Muscle layer of colon (tissue), 2 donors: Measurements from ENCODE around the gene KLHDC7A.

Source experiments
- H3K27ac ChIP-seq: one replicate; pipeline ENCODE4 v1.7.0; 2013; ENCODE audit warnings: low read depth, mild to moderate bottlenecking, low read length, moderate library complexity
- H3K27me3 ChIP-seq, 2 donors: one replicate each; pipeline ENCODE4 v1.7.0; 2013; ENCODE audit warnings: low read length in 2 of 2, mild to moderate bottlenecking in 2 of 2; ENCODE audit not compliant: insufficient read depth in 2 of 2, control insufficient read depth in 1 of 2
- H3K36me3 ChIP-seq: one replicate; pipeline ENCODE4 v1.7.0; 2013; ENCODE audit warnings: mild to moderate bottlenecking, low read length; ENCODE audit not compliant: insufficient read depth
- H3K4me1 ChIP-seq: one replicate; pipeline ENCODE4 v1.7.0; 2013; ENCODE audit warnings: mild to moderate bottlenecking, low read length; ENCODE audit not compliant: insufficient read depth
- H3K4me3 ChIP-seq, 2 donors: one replicate each; pipeline ENCODE4 v1.7.0; 2013; ENCODE audit warnings: low read length in 2 of 2, low read depth in 1 of 2, mild to moderate bottlenecking in 1 of 2, moderate library complexity in 1 of 2
- H3K9ac ChIP-seq: one replicate; pipeline ENCODE4 v1.7.0; 2013; ENCODE audit warnings: low read length
- H3K9me3 ChIP-seq: one replicate; pipeline ENCODE4 v1.7.0; 2013; ENCODE audit warnings: mild to moderate bottlenecking, low read length
- donor health status: abdominal sarcoma.
- donor health status: Adenocarcinoma of cecum.

KLHDC7A gene

DNA sequence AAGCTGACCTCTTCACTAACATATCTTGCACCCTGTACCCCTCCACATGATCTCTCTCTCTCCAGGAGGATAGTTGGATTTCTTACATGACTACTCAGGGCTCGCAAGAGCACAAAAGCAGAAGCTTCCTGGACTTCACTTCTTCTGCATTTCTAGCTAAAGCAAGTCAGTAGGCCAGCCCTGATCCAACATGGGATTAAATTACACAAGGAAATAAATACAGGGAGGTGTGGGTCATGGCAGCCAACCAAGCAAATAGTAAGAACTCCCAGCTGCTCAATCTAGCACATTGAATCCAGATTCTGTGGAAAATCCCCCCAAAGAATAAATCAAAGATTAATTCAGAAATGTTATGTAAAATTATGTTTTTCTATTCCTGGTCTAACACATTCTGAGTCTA lies 33.3 kb downstream of the KLHDC7A start:
- no peak overlapping the region for H3K27ac ChIP-seq

GRCh38 chr1:18515120-18515667 lies 34.5 kb downstream of the KLHDC7A start:
- Histone ChIP-seq H3K9ac (no peak overlapping the region), H3K9me3 (no peaks in the 10 kb centered on the region), H3K27ac (no peak overlapping the region), H3K36me3 (no peaks in the 10 kb centered on the region), H3K4me1 (no peaks in the 10 kb centered on the region), H3K4me3 (no peak overlapping the region), H3K27me3 (no peaks in the 10 kb centered on the region)

More for the DNA sequence above, 33.3 kb downstream of the KLHDC7A start:
- H3K9ac ChIP-seq, result no peak overlapping the region
- no peak overlapping the region for H3K4me3 ChIP-seq
- H3K9me3 ChIP-seq, result no peaks in the 10 kb centered on the region
- H3K27me3 ChIP-seq, result no peaks in the 10 kb centered on the region
- no peaks in the 10 kb centered on the region for H3K36me3 ChIP-seq
- H3K4me1 ChIP-seq, result no peaks in the 10 kb centered on the region

- H3K27ac ChIP-seq, result no peak overlapping the region
- no peaks in the 10 kb centered on the region for H3K4me1 ChIP-seq
- no peaks in the 10 kb centered on the region for H3K9me3 ChIP-seq
- no peaks in the 10 kb centered on the region for H3K27me3 ChIP-seq
- H3K4me3 ChIP-seq, result no peak overlapping the region
- no peak overlapping the region for H3K9ac ChIP-seq
- no peaks in the 10 kb centered on the region for H3K36me3 ChIP-seq
Observed at GRCh38 chr1:18516473-18516872, 35.7 kb downstream of the KLHDC7A start.

DNA sequence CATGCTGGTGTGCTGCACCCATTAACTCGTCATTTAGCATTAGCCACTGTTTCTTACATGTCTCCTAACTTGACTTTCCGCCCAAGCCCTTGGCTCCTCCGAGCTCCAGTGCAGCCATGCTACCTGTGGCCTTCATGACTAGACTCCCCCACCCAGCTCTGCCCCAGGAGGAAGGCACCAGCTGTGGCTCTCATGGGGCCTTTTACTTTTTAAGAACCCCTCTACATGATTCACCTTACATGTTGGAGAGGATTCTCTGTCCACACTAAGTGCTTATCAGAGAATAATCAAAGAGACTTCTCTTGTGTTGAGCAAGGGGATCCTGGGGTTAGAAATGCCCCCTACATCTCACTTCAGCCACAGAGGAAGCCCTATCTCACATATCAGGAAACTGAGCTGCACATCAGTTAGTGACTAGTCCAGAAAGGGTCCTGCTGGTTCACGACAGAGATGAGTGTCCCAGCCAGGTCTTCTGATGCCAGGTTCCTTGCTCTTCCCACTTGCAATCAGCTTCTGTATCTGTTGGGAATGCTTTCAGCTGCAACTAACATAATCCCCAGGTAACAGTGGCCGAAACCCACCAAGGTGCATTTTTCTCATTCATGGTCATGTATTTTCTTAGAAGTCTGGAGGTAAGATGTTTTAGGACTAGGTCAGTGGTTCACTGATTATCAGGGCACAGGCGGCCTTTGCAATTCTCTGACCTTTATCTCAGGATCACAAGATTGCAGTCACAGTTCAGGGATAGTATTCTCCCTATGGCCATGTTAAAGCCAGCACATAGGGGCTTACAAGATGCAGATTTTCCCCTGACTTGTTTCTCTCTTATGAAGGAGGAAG lies 45.9 kb downstream of the KLHDC7A start:
- Histone ChIP-seq H3K9me3 (no peaks in the 10 kb centered on the region), H3K36me3 (no peaks in the 10 kb centered on the region), H3K27me3 (no peaks in the 10 kb centered on the region), H3K4me1 (no peaks in the 10 kb centered on the region), H3K27ac (no peak overlapping the region), H3K9ac (no peak overlapping the region), H3K4me3 (no peak overlapping the region)

- no peaks in the 10 kb centered on the region for H3K4me1 ChIP-seq
- no peaks in the 10 kb centered on the region for H3K27me3 ChIP-seq
- H3K4me3 ChIP-seq, result no peak overlapping the region
- no peaks in the 10 kb centered on the region for H3K36me3 ChIP-seq
- no peaks in the 10 kb centered on the region for H3K9me3 ChIP-seq
- H3K9ac ChIP-seq, result no peak overlapping the region
- no peak overlapping the region for H3K27ac ChIP-seq
Observed at GRCh38 chr1:18527514-18527913, 46.8 kb downstream of the KLHDC7A start.

GRCh38 chr1:18527921-18528320 lies 47.2 kb downstream of the KLHDC7A start:
- Histone ChIP-seq H3K27me3 (no peaks in the 10 kb centered on the region), H3K9ac (no peak overlapping the region), H3K4me1 (no peaks in the 10 kb centered on the region), H3K27ac (no peak overlapping the region), H3K4me3 (no peak overlapping the region), H3K9me3 (no peaks in the 10 kb centered on the region), H3K36me3 (no peaks in the 10 kb centered on the region)

DNA sequence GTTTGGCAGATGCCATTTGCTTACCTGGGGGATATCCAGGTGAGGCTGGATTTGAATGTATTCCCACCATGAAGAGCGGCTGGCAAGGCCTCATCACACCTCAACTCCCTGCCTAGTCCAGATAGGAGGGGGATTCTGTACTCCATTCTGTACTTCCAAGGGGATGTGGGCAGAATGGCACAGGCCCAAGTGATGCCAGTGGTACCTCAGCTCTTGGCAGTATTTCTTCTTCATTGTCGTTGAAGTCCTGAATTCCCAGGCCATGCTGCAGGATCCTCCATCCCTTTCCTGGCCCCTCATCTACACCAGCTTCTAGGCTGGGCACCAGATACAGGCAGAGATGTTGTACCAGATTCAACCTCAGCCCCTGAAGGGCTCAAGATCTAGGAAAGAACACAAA lies 47.9 kb downstream of the KLHDC7A start:
- Histone ChIP-seq H3K9me3 (no peaks in the 10 kb centered on the region), H3K36me3 (no peaks in the 10 kb centered on the region), H3K4me1 (no peaks in the 10 kb centered on the region), H3K27ac (no peak overlapping the region), H3K9ac (no peak overlapping the region), H3K4me3 (no peak overlapping the region), H3K27me3 (no peaks in the 10 kb centered on the region)

GRCh38 chr1:18529714-18530113 lies 49.0 kb downstream of the KLHDC7A start:
- Histone ChIP-seq H3K36me3 (no peaks in the 10 kb centered on the region), H3K27ac (no peak overlapping the region), H3K4me1 (no peaks in the 10 kb centered on the region), H3K27me3 (no peaks in the 10 kb centered on the region), H3K9me3 (no peaks in the 10 kb centered on the region), H3K4me3 (no peak overlapping the region), H3K9ac (no peak overlapping the region)

DNA sequence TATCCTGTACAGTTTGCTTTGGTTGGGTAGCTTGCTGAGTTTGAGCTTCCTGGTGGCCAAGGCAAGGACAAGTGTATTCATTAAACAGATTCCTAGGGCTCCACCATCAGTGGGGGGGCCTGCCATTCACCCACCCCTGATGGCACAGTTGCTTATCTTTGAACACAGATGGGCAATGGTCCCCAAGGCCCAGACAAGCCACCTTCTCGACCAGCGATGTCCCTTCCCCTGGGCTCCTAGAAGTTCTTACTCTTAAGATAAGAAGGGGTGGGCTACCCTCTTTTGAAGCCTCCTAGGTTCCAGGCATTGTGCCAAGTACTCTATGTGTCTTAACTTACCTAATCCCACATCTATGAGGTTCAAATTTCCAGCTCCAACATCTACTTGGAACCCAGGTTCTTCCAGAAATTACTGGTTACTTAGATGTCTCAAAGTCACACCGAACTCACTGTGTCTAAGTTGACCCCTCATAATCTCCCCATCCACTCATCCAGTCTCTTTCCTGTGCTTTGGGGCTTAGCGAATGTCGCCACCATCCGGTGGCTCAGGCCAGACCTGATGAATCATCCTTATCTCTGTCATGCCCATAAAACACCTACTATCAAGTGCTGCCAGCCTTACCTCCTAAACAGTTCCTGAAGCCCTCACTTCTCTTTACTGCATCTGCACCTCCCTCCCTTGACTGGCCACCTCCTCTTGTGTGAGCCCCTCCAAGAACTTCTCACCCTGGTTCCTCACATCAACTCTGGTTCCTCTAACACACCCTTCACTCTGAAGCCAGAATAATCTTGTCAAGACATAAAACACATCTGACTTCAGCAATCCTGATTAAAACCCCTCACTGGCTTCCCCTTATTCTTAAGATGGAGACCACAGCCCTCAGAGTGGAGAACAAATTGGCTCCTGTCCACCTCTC lies 50.1 kb downstream of the KLHDC7A start:
- peaks cover 0 to 1% of the 10 kb centered on the region in 2 donors for H3K27me3 ChIP-seq
- no peaks in the 10 kb centered on the region for H3K9me3 ChIP-seq
- H3K9ac ChIP-seq, result no peak overlapping the region
- H3K36me3 ChIP-seq, result no peaks in the 10 kb centered on the region
- H3K4me1 ChIP-seq, result no peaks in the 10 kb centered on the region
- no peak overlapping the region for H3K4me3 ChIP-seq
- H3K27ac ChIP-seq, result no peak overlapping the region

DNA sequence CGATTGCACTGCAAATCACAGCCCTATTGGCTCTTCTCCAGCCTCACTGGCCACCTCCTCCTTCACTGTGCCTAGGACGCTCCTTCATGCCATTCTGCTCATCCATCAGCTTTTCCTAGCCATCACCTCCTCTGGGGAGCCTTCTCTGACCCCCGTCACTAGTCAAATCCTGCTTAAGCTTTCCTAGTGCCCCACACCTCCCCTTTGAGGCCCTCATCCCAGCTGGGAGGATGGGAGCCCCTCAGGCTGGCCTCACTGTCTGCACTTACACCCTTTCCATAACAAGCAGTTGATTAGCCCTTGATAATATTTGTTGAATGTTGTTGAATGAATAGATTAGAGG lies 50.7 kb downstream of the KLHDC7A start:
- no peaks in the 10 kb centered on the region for H3K36me3 ChIP-seq
- no peak overlapping the region for H3K9ac ChIP-seq
- H3K9me3 ChIP-seq, result no peaks in the 10 kb centered on the region
- no peaks in the 10 kb centered on the region for H3K4me1 ChIP-seq
- H3K27me3 ChIP-seq, result peaks cover 0 to 8% of the 10 kb centered on the region in 2 donors
- no peak overlapping the region for H3K27ac ChIP-seq
- H3K4me3 ChIP-seq, result no peak overlapping the region

GRCh38 chr1:18532390-18533170 lies 51.9 kb downstream of the KLHDC7A start:
- Histone ChIP-seq H3K4me3 (no peak overlapping the region), H3K9me3 (no peaks in the 10 kb centered on the region), H3K27me3 (peaks cover 0 to 8% of the 10 kb centered on the region in 2 donors), H3K36me3 (no peaks in the 10 kb centered on the region), H3K27ac (no peak overlapping the region), H3K9ac (no peak overlapping the region), H3K4me1 (no peaks in the 10 kb centered on the region)
